Astrocyte (in vitro differentiated cells and primary cell): ENCODE measurements around the gene FTSJ1. TPM values are rescaled to one million over a fixed set of nuclear protein-coding genes. Genes with fewer than 3 reads are reported as not detected.

ENCODE experiments used
- DNase-seq: peaks from one replicate; pipeline ENCODE4 v3.0.0-alpha.2; 2010; ENCODE audit warnings: low read depth
- FAIRE-seq: peaks from 2 replicates; lab custom pipeline; 2011; peaks lifted over from hg19 to GRCh38; lab: Jason Lieb, UNC
- H2AFZ ChIP-seq: 2 replicates; pipeline ENCODE4 v1.6.0; 2012; ENCODE audit warnings: low read depth, low read length, inconsistent platforms
- H3K27ac ChIP-seq: 2 replicates; pipeline ENCODE4 v1.5.1; 2011; ENCODE audit warnings: low read depth, low read length, inconsistent platforms
- H3K27me3 ChIP-seq: 2 replicates; pipeline ENCODE4 v1.6.0; 2011; ENCODE audit warnings: low read length, inconsistent platforms; ENCODE audit not compliant: insufficient read depth
- H3K36me3 ChIP-seq: 2 replicates; pipeline ENCODE4 v1.5.1; 2011; ENCODE audit warnings: low read length, inconsistent platforms; ENCODE audit not compliant: insufficient read depth
- H3K4me1 ChIP-seq: 2 replicates; pipeline ENCODE4 v1.5.1; 2011; ENCODE audit warnings: low read length, inconsistent platforms; ENCODE audit not compliant: insufficient read depth
- H3K4me2 ChIP-seq: 2 replicates; pipeline ENCODE4 v1.6.0; 2012; ENCODE audit warnings: low read length, inconsistent platforms
- H3K4me3 ChIP-seq: 2 replicates; pipeline ENCODE4 v1.5.1; 2011; ENCODE audit warnings: low read depth, mild to moderate bottlenecking, low read length, inconsistent platforms; ENCODE audit not compliant: insufficient read depth
- H3K79me2 ChIP-seq: 2 replicates; pipeline ENCODE4 v1.6.0; 2012; ENCODE audit warnings: mild to moderate bottlenecking, low read length, inconsistent platforms; ENCODE audit not compliant: insufficient read depth
- H3K9ac ChIP-seq: 2 replicates; pipeline ENCODE4 v1.6.0; 2012; ENCODE audit warnings: mild to moderate bottlenecking, low read length, inconsistent platforms
- H3K9me3 ChIP-seq: 2 replicates; pipeline ENCODE4 v1.5.1; 2012; ENCODE audit warnings: low read depth, mild to moderate bottlenecking, low read length, inconsistent platforms; ENCODE audit not compliant: insufficient read depth
- H4K20me1 ChIP-seq: 2 replicates; pipeline ENCODE4 v1.6.0; 2012; ENCODE audit warnings: low read length, inconsistent platforms; ENCODE audit not compliant: insufficient read depth
- H3K27ac Mint-ChIP-seq: one replicate; pipeline ENCODE4 v1.8.0; 2021; ENCODE audit warnings: mild to moderate bottlenecking, mixed read lengths; ENCODE audit not compliant: unreplicated experiment
- H3K27me3 Mint-ChIP-seq: one replicate; pipeline ENCODE4 v1.8.0; 2021; ENCODE audit warnings: low read depth, mixed read lengths; ENCODE audit not compliant: unreplicated experiment
- H3K36me3 Mint-ChIP-seq: one replicate; pipeline ENCODE4 v1.8.0; 2021; ENCODE audit warnings: low read depth, mixed read lengths; ENCODE audit not compliant: unreplicated experiment
- H3K4me1 Mint-ChIP-seq: one replicate; pipeline ENCODE4 v1.8.0; 2021; ENCODE audit warnings: low read depth, mixed read lengths; ENCODE audit not compliant: unreplicated experiment
- H3K4me3 Mint-ChIP-seq: one replicate; pipeline ENCODE4 v1.8.0; 2021; ENCODE audit warnings: mild to moderate bottlenecking, moderate library complexity, mixed read lengths; ENCODE audit not compliant: unreplicated experiment
- H3K9me3 Mint-ChIP-seq: one replicate; pipeline ENCODE4 v1.8.0; 2021; ENCODE audit warnings: mild to moderate bottlenecking, mixed read lengths; ENCODE audit not compliant: unreplicated experiment
- EZH2 ChIP-seq: IDR thresholded peaks from 2 replicates; pipeline ENCODE4 v1.6.1; 2012; ENCODE audit warnings: mild to moderate bottlenecking, low read length, inconsistent platforms; ENCODE audit not compliant: insufficient read depth
- total RNA-seq: library from RNA; stranded (reverse); gene quantifications from 2 replicates; pipeline ENCODE4 v1.2.1, GENCODE V29; 2021
- TF ChIP-seq, protein P1 (sequence below): IDR thresholded peaks from 2 replicates; pipeline ENCODE4 v1.5.1; 2011; ENCODE audit warnings: low read depth, mild to moderate bottlenecking, inconsistent platforms, low read length, moderate library complexity; ENCODE audit not compliant: insufficient read depth

Gene FTSJ1
- total RNA-seq, 1 donor from 2014 or later: 64.4 TPM

DNA sequence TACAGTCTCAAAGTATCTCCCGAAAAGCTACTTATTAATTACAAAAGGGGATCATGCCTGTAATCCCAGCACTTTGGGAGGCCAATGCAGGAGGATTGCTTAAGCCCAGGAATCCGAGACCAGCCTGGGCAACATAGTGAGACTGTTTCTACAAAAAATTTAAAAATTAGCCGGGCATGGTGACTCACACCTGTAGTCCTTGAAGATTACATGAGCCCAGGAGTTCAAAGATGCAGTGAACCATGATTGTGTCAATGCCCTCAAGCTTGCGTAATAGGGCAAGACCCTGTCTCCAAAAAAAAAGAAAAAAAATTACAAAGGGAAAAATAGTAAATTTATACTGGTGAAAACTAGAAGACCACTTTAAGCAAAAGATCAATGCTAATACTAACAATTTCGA is 29.5 kb downstream of the FTSJ1 start:
- no peaks in the 10 kb centered on the region for H3K36me3 ChIP-seq
- H3K27ac ChIP-seq: no peak overlapping the region
- no peaks in the 10 kb centered on the region for H3K27me3 ChIP-seq
- FAIRE-seq (peak; percentile 17), DNase-seq (no peak)
- Mint-ChIP-seq H3K4me3 (no peak overlapping the region), H3K27ac (no peak overlapping the region), H3K36me3 (no peaks in the 10 kb centered on the region), H3K9me3 (no peaks in the 10 kb centered on the region), H3K4me1 (peaks cover 10% of the 10 kb centered on the region), H3K27me3 (no peaks in the 10 kb centered on the region)
- no peak overlapping the region for H3K4me2 ChIP-seq
- H4K20me1 ChIP-seq: no peaks in the 10 kb centered on the region
- peaks cover 14% of the 10 kb centered on the region for H3K79me2 ChIP-seq
- H2AFZ ChIP-seq: no peak overlapping the region
- no peak overlapping the region for H3K4me3 ChIP-seq
- TF ChIP-seq EZH2: no peak
- TF ChIP-seq, protein P1, sequence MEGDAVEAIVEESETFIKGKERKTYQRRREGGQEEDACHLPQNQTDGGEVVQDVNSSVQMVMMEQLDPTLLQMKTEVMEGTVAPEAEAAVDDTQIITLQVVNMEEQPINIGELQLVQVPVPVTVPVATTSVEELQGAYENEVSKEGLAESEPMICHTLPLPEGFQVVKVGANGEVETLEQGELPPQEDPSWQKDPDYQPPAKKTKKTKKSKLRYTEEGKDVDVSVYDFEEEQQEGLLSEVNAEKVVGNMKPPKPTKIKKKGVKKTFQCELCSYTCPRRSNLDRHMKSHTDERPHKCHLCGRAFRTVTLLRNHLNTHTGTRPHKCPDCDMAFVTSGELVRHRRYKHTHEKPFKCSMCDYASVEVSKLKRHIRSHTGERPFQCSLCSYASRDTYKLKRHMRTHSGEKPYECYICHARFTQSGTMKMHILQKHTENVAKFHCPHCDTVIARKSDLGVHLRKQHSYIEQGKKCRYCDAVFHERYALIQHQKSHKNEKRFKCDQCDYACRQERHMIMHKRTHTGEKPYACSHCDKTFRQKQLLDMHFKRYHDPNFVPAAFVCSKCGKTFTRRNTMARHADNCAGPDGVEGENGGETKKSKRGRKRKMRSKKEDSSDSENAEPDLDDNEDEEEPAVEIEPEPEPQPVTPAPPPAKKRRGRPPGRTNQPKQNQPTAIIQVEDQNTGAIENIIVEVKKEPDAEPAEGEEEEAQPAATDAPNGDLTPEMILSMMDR: no peak
- no peak overlapping the region for H3K9ac ChIP-seq
- H3K4me1 ChIP-seq: peaks cover 10% of the 10 kb centered on the region
- no peaks in the 10 kb centered on the region for H3K9me3 ChIP-seq

DNA sequence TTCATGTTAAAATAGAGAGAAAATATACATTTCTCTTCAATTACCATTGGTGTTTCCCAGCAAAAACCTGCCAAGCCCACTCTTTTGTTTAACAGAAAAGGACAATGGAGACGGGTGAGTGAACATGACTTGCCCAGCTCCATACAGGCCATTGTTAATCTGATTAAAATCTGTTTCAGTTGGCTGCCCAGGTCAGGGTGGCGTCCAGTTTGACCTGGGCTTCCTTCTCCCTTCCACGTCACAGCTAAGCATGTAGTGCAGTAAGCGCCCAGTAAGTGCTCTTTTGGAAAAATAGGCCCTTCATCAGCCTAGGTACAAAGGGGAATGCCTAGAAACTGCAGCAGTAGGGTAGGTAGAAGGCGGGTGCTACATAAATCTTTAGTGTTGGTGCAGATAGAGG is 31.2 kb downstream of the FTSJ1 start:
- FAIRE-seq (no peak), DNase-seq (no peak)
- H3K36me3 ChIP-seq: no peaks in the 10 kb centered on the region
- H3K4me1 ChIP-seq: peaks cover 10% of the 10 kb centered on the region
- no peak overlapping the region for H3K4me2 ChIP-seq
- H4K20me1 ChIP-seq: no peaks in the 10 kb centered on the region
- no peak overlapping the region for H2AFZ ChIP-seq
- no peak overlapping the region for H3K4me3 ChIP-seq
- TF ChIP-seq EZH2: no peak
- TF ChIP-seq, protein P1: no peak
- no peaks in the 10 kb centered on the region for H3K27me3 ChIP-seq
- Mint-ChIP-seq H3K27ac (no peak overlapping the region), H3K4me1 (peaks cover 10% of the 10 kb centered on the region), H3K36me3 (no peaks in the 10 kb centered on the region), H3K4me3 (peak overlapping the region; percentile 71), H3K9me3 (no peaks in the 10 kb centered on the region), H3K27me3 (no peaks in the 10 kb centered on the region)
- no peak overlapping the region for H3K9ac ChIP-seq
- no peaks in the 10 kb centered on the region for H3K9me3 ChIP-seq
- no peak overlapping the region for H3K27ac ChIP-seq
- peaks cover 14% of the 10 kb centered on the region for H3K79me2 ChIP-seq

DNA sequence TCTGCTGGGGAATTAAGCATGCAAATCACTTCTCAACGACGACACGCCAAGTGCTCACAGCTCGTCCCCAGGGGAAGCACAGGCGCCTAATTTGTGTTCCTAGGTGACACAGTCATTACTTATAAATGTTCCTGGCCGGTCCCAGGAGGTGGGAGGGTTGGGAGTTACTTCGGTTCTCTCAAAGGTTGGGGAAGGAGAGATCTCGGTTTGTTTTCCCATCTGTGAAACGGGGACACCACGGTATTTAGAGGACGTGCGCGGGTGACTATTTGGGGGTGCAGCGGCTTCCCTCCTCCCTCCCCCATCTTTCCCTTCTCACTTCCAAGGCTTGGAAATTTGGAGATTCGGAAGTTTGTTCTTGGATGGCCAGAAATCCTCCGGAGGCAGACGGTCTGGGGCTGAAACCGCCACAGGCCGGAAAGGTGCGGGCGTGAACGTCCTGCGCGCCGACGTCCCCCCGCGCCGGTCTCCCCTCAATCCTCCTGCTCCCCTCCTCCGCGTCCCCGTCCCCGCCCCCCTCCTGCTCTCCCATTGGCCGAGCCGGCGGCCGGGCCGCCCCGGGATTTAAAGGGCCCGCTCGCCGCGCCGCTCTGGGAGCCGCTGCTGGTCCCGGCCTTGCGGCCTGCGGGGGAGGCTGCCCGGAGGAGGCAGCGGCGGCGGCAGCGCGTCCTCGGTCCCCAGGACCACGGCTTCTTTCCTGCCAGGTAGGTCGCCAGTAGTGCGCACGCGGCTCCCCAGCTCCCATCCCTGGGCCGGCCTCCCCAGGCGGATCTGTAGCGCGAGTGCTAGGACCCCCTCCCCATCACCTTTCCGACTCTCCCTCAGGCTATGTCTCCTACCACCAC is 32.6 kb downstream of the FTSJ1 start, which contains the start of gene PORCN:
Gene PORCN (plus strand): TSS at position 593 of the 845 bp plus-strand sequence. CDS start 829 bp downstream, outside the sequence.
- H3K4me3 Mint-ChIP-seq: peak within 1 kb of the TSS; percentile 92
- Histone ChIP-seq H3K9me3 (no peaks in the 10 kb centered on the region), H2AFZ (peak within 1 kb of the TSS; percentile 59), H3K4me3 (peak within 1 kb of the TSS; percentile 69), H4K20me1 (no peaks in the 10 kb centered on the region), H3K9ac (peak within 1 kb of the TSS; percentile 88), H3K4me1 (peaks cover 10% of the 10 kb centered on the region), H3K4me2 (peak within 1 kb of the TSS; percentile 92), H3K27me3 (no peaks in the 10 kb centered on the region), H3K27ac (peak within 1 kb of the TSS; percentile 62), H3K79me2 (peaks cover 14% of the 10 kb centered on the region), H3K36me3 (no peaks in the 10 kb centered on the region)
- peaks cover 2% of the 10 kb centered on the region for H3K36me3 Mint-ChIP-seq
- no peaks in the 10 kb centered on the region for H3K9me3 Mint-ChIP-seq
- H3K4me1 Mint-ChIP-seq: peaks cover 4% of the 10 kb centered on the region
- FAIRE-seq (peak; percentile 23), DNase-seq (no peak)
- H3K27ac Mint-ChIP-seq: peak within 1 kb of the TSS; percentile 41
- H3K27me3 Mint-ChIP-seq: no peaks in the 10 kb centered on the region
- TF ChIP-seq EZH2: no peak
- TF ChIP-seq, protein P1: no peak
